ENCODE data around the gene LOXL4. TPM values are rescaled to one million over a fixed set of nuclear protein-coding genes. Genes with fewer than 3 reads are reported as not detected.

LOXL4 gene
- total RNA-seq, 1 donor from 2014 or later: 0.92 TPM

GRCh38 chr10:98209441-98209840 lies 58.6 kb downstream of the LOXL4 start:
- TF ChIP-seq EZH2 (IDR thresholded peaks at IDR 0.05): no peak
- no peak for TF ChIP-seq EZH2phosphoT487 (IDR thresholded peaks at IDR 0.05)
- TF ChIP-seq, protein P1, sequence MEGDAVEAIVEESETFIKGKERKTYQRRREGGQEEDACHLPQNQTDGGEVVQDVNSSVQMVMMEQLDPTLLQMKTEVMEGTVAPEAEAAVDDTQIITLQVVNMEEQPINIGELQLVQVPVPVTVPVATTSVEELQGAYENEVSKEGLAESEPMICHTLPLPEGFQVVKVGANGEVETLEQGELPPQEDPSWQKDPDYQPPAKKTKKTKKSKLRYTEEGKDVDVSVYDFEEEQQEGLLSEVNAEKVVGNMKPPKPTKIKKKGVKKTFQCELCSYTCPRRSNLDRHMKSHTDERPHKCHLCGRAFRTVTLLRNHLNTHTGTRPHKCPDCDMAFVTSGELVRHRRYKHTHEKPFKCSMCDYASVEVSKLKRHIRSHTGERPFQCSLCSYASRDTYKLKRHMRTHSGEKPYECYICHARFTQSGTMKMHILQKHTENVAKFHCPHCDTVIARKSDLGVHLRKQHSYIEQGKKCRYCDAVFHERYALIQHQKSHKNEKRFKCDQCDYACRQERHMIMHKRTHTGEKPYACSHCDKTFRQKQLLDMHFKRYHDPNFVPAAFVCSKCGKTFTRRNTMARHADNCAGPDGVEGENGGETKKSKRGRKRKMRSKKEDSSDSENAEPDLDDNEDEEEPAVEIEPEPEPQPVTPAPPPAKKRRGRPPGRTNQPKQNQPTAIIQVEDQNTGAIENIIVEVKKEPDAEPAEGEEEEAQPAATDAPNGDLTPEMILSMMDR (IDR thresholded peaks at IDR 0.05): no peak
- no peak overlapping the region for H3K4me2 ChIP-seq
- no peak for DNase-seq (ENCODE audit: low spot score)

GRCh38 chr10:98208925-98209324 lies 59.1 kb downstream of the LOXL4 start:
- Mint-ChIP-seq H3K4me3 (no peak overlapping the region), H3K9me3 (no peaks in the 10 kb centered on the region), H3K27me3 (ENCODE audit: insufficient read depth, low read depth) (no peaks in the 10 kb centered on the region), H3K4me1 (peaks cover 3% of the 10 kb centered on the region), H3K27ac (no peak overlapping the region), H3K36me3 (peaks cover 15% of the 10 kb centered on the region)
- Histone ChIP-seq H3F3A (ENCODE audit: low read depth) (no peaks in the 10 kb centered on the region), H3K9me3 (ENCODE audit: low read depth) (no peaks in the 10 kb centered on the region), H4K20me1 (ENCODE audit: low read depth) (peaks cover 6% of the 10 kb centered on the region), H3K4me3 (no peak overlapping the region), H3K79me2 (ENCODE audit: low read depth) (no peaks in the 10 kb centered on the region), H3K4me2 (no peak overlapping the region), H3K4me1 (no peaks in the 10 kb centered on the region), H3K9ac (no peak overlapping the region), H3K27ac (no peak overlapping the region), H3K36me3 (no peaks in the 10 kb centered on the region), H3K27me3 (no peaks in the 10 kb centered on the region), H2AFZ (replicated peaks) (no peak overlapping the region)
- DNase-seq (ENCODE audit: low spot score): no peak
- TF ChIP-seq, protein P1 (IDR thresholded peaks at IDR 0.05): no peak
- no peak for TF ChIP-seq EZH2phosphoT487 (IDR thresholded peaks at IDR 0.05)

More at GRCh38 chr10:98209441-98209840, 58.6 kb downstream of the LOXL4 start:
- Histone ChIP-seq H4K20me1 (ENCODE audit: low read depth) (peaks cover 9% of the 10 kb centered on the region), H3K9ac (no peak overlapping the region), H2AFZ (replicated peaks) (no peak overlapping the region), H3K36me3 (no peaks in the 10 kb centered on the region), H3K27ac (no peak overlapping the region), H3K9me3 (ENCODE audit: low read depth) (no peaks in the 10 kb centered on the region), H3F3A (ENCODE audit: low read depth) (no peaks in the 10 kb centered on the region), H3K4me1 (no peaks in the 10 kb centered on the region), H3K27me3 (no peaks in the 10 kb centered on the region), H3K79me2 (ENCODE audit: low read depth) (no peaks in the 10 kb centered on the region), H3K4me3 (no peak overlapping the region)
- Mint-ChIP-seq H3K36me3 (peaks cover 15% of the 10 kb centered on the region), H3K27me3 (ENCODE audit: insufficient read depth, low read depth) (no peaks in the 10 kb centered on the region), H3K9me3 (no peaks in the 10 kb centered on the region), H3K27ac (no peak overlapping the region), H3K4me1 (peaks cover 3% of the 10 kb centered on the region), H3K4me3 (no peak overlapping the region)

DNA sequence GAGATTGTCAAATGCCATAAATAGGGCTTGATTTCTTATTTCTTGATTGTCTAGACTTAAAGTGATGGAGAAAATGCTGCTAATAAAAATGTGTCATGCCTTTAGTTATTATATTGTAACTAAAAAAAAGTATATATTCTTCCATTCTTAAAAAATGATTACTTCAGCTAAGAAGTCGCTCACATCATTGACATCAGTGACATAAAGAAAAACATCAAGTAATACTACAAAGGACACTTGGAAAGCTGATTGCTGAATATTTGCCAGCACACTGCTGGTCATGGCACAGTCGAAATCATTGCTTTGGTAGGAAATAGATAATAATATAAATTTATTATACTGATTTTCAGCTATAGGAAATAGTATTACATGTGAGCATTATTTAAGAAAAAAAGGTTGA lies 62.6 kb downstream of the LOXL4 start:
- Mint-ChIP-seq H3K27me3 (ENCODE audit: insufficient read depth, low read depth) (no peaks in the 10 kb centered on the region), H3K36me3 (peaks cover 15% of the 10 kb centered on the region), H3K4me1 (no peaks in the 10 kb centered on the region), H3K9me3 (no peaks in the 10 kb centered on the region), H3K4me3 (no peak overlapping the region), H3K27ac (no peak overlapping the region)
- no peaks in the 10 kb centered on the region for H3F3A ChIP-seq (ENCODE audit: low read depth)
- no peak overlapping the region for H3K9ac ChIP-seq
- H3K4me2 ChIP-seq: no peak overlapping the region
- H3K36me3 ChIP-seq: no peaks in the 10 kb centered on the region
- H3K4me1 ChIP-seq: no peaks in the 10 kb centered on the region
- H3K27ac ChIP-seq: no peak overlapping the region
- no peaks in the 10 kb centered on the region for H3K27me3 ChIP-seq
- no peak overlapping the region for H3K4me3 ChIP-seq
- H3K9me3 ChIP-seq (ENCODE audit: low read depth): no peaks in the 10 kb centered on the region
- DNase-seq (ENCODE audit: low spot score): no peak
- no peaks in the 10 kb centered on the region for H3K79me2 ChIP-seq (ENCODE audit: low read depth)
- no peak overlapping the region for H2AFZ ChIP-seq (replicated peaks)
- H4K20me1 ChIP-seq (ENCODE audit: low read depth): no peaks in the 10 kb centered on the region
- TF ChIP-seq, protein P1 (IDR thresholded peaks at IDR 0.05): no peak
- TF ChIP-seq EZH2 (IDR thresholded peaks at IDR 0.05) (no peak), EZH2phosphoT487 (IDR thresholded peaks at IDR 0.05) (no peak)
